Measurements from ENCODE around the gene KRT7. TPM values are rescaled to one million over a fixed set of nuclear protein-coding genes. Genes with fewer than 3 reads are reported as not detected.

KRT7 gene
- polyA plus RNA-seq, 1 experiment = 659 TPM

GRCh38 chr12:52280319-52280795, 47.3 kb downstream of the KRT7 start:
- ChIA-PET CTCF (interaction anchor here (0.6 to 5.3 kb wide), 18 partner anchors 13 to 137 kb away, joined by 3 to 86 read pairs (median 8); partner anchors contain the start of gene KRT80), POLR2A (interaction anchor here (0.6 to 1.0 kb wide), 2 partner anchors 50 to 98 kb away, joined by 3 read pairs; no protein-coding TSS in a partner anchor)
- DNase-seq (ENCODE audit: low read depth) = peak; percentile 91
- Histone ChIP-seq H3K27me3 (ENCODE audit: control insufficient read depth, insufficient read depth, low read length) (no peaks in the 10 kb centered on the region), H3K36me3 (ENCODE audit: control insufficient read depth, insufficient read depth, low read length) (no peaks in the 10 kb centered on the region), H3K4me3 (ENCODE audit: low read depth, low read length) (no peak overlapping the region)
- TF ChIP-seq CTCF (IDR thresholded peaks at IDR 0.05; ENCODE audit: insufficient read depth, low read depth, low read length) = no peak

- no peaks in the 10 kb centered on the region for H3K36me3 ChIP-seq (ENCODE audit: control insufficient read depth, insufficient read depth, low read length)
- DNase-seq (ENCODE audit: low read depth) = peak; percentile 94
- no peaks in the 10 kb centered on the region for H3K27me3 ChIP-seq (ENCODE audit: control insufficient read depth, insufficient read depth, low read length)
- no peak overlapping the region for H3K4me3 ChIP-seq (ENCODE audit: low read depth, low read length)
- no peak for TF ChIP-seq CTCF (IDR thresholded peaks at IDR 0.05; ENCODE audit: insufficient read depth, low read depth, low read length)
- ChIA-PET CTCF (interaction anchor here (0.6 to 5.3 kb wide), 15 partner anchors 14 to 126 kb away, joined by 3 to 86 read pairs (median 7); partner anchors contain the start of gene KRT7), POLR2A (interaction anchor here (0.5 to 1.0 kb wide), 3 partner anchors 51 to 816 kb away, joined by 3 read pairs; no protein-coding TSS in a partner anchor)
Observed at GRCh38 chr12:52280796-52281560, 47.9 kb downstream of the KRT7 start.

- no peak for DNase-seq (ENCODE audit: low read depth)
- Histone ChIP-seq H3K36me3 (ENCODE audit: control insufficient read depth, insufficient read depth, low read length) (no peaks in the 10 kb centered on the region), H3K27me3 (ENCODE audit: control insufficient read depth, insufficient read depth, low read length) (no peaks in the 10 kb centered on the region), H3K4me3 (ENCODE audit: low read depth, low read length) (no peak overlapping the region)
- CTCF ChIA-PET = interaction anchor here (1.0 to 2.4 kb wide), 4 partner anchors 12 to 141 kb away, joined by 3 to 8 read pairs (median 4); no protein-coding TSS in a partner anchor
- POLR2A ChIA-PET = no interaction called here
- TF ChIP-seq CTCF (IDR thresholded peaks at IDR 0.05; ENCODE audit: insufficient read depth, low read depth, low read length) = no peak
Observed at GRCh38 chr12:52284562-52285171, 51.6 kb downstream of the KRT7 start.

- CTCF ChIA-PET = interaction anchor here (1.2 to 2.4 kb wide), 3 partner anchors 12 to 74 kb away, joined by 3 to 8 read pairs (median 4); no protein-coding TSS in a partner anchor
- no peaks in the 10 kb centered on the region for H3K27me3 ChIP-seq (ENCODE audit: control insufficient read depth, insufficient read depth, low read length)
- DNase-seq (ENCODE audit: low read depth) = peak; percentile 59
- H3K36me3 ChIP-seq (ENCODE audit: control insufficient read depth, insufficient read depth, low read length) = no peaks in the 10 kb centered on the region
- H3K4me3 ChIP-seq (ENCODE audit: low read depth, low read length) = no peak overlapping the region
- no peak for TF ChIP-seq CTCF (IDR thresholded peaks at IDR 0.05; ENCODE audit: insufficient read depth, low read depth, low read length)
- POLR2A ChIA-PET = interaction anchor here (0.7 kb wide), 1 partner anchor 40 kb away, joined by 5 read pairs; no protein-coding TSS in a partner anchor
Observed at GRCh38 chr12:52285172-52285745, 52.2 kb downstream of the KRT7 start.

Data from BJ (cell line).